ENCODE measurements around the gene RABGEF1.
A peak's percentile ranks its signal among the peaks of the same experiment; 100 is the strongest.
"Not testable (repeated sequence)": the region's sequence is repeated elsewhere in the genome, so short reads cannot be mapped to it uniquely, and the experiment has no call there.

RABGEF1 gene

DNA sequence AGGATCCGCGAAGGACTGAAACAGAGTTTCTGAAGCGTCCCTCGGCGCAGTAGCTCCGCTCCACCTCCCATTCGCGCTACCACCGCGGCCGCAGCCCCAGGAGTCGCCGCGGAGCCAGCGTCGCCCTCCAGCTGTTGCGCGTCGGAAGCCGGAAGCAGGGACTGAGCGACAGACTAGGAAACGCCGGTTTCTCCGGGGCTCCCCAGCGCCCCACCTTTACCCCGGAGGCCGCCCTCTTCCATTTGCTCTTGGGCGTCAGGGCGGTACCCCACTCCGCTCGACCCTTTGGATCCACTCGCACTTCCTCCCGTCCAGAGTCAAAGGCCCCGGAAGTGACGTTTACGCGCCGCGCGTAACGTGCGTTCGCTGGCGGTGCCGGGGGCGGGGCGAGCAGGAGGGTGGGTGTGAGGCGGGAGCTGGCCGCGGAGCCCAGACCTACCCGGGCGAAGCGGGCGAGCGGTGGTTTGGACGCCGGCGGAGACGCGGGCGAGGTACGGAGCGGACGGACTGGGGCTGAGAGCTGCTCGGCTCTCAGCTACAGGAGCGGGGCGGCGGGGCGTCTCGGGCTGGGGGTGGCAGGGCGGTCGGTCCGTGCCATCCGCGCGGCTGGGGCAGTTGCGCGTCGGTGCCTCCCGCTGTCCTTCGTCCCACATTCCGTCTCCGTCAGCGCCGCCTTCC is at the start of gene RABGEF1:
TSS of gene RABGEF1 (plus strand) at position 432 of the 678 bp plus-strand sequence. CDS start 31,167 bp downstream, outside the sequence.
- peak; percentile 71 for DNase-seq

DNA sequence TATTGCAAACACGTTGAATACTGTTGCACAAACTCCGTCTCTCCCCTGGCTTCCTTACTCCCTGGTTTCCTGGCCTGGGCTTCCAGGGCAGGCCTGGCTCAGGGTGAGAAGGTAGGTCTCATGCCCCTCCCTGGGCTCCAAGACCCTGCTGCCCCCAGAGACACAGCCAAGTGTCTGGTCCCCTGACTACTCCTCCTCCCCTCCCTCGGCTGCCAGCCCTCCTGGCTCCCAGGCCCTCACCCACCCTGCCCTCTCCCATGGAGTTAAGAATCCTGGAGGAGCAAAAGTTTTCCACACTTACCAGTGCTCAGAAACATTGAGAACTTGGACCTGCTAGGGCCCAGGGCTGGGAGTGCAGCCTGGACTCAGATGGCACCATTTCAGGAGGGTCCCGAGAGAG is 47.2 kb upstream of the RABGEF1 start:
- no peak for DNase-seq

DNA sequence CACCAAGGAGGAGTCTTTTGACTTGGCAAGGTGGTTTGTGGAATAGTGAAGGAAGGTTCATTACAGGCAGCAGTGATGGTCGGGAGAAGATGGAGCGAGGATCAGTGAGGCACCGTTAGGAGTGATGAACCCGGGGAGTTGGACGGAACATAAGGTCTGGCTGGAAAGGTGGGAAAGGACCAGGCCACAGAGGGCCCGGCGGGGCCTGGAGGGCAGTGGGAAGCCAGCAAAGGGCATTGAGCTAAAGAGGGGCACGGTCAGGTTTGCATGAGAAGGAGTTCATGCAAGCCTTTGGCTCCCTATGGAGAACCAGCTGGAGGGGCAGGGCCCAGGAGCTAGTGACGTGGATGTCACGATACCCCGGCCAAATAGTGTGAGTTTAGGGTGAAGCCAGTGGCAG is 46.2 kb upstream of the RABGEF1 start:
- no peak for DNase-seq

DNA sequence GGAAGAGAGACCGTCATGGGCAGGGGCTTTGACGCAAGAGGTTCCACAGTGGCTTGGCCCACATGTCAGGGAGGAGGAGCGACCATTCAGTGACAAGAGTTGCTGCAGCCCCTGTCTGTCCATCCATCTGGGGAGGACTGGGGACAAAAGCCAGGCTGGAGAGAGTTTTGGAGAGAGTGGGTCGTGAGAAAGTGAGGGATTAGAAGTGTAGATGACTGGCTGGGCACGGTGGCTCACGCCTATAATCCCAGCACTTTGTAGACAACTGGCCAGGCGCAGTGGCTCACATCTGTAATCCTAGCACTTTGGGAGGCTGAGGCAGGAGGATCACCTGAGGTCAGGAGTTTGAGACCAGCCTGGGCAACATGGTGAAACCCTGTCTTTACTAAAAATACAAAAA is 45.1 kb upstream of the RABGEF1 start:
- not testable (repeated sequence) for DNase-seq

DNA sequence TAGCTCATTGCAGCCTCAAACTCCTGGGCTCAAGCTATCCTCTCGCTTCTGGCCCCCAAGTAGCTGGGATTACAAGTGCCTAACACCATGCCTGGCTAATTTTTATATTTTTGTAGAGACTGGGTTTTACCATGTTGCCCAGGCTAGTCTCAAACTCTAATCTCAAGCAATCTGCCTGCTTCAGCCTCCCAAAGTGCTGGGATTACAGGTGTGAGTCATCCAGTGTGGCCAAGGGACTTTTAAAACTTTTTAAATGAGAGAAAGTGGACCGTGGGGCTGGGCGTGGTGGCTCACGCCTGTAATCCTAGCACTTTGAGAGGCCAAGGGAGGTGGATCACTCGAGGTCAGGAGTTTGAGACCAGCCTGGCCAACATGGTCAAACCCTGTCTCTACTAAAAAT is 44.4 kb upstream of the RABGEF1 start:
- not testable (repeated sequence) for DNase-seq

DNA sequence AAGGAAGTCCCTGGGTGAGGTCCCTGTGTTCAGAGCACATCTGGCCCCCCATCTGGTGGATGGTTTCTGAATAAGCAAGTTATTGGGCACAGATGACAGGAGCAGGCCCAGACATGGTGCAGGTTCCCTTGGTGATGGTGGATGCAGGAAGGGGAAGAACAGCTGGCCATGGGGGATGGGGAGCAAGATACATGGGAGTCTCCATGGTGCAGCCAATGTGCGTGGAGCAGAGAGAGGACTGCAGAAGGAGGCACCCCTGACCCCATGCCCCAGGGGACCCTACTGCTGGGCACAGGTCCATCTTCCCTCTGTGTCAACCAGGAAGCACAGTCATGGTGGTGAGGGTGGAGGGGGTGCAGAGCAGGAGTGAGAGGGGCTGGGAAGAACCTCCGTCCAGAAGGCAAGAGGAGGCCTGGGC is 43.8 kb upstream of the RABGEF1 start:
- DNase-seq, result no peak

DNA sequence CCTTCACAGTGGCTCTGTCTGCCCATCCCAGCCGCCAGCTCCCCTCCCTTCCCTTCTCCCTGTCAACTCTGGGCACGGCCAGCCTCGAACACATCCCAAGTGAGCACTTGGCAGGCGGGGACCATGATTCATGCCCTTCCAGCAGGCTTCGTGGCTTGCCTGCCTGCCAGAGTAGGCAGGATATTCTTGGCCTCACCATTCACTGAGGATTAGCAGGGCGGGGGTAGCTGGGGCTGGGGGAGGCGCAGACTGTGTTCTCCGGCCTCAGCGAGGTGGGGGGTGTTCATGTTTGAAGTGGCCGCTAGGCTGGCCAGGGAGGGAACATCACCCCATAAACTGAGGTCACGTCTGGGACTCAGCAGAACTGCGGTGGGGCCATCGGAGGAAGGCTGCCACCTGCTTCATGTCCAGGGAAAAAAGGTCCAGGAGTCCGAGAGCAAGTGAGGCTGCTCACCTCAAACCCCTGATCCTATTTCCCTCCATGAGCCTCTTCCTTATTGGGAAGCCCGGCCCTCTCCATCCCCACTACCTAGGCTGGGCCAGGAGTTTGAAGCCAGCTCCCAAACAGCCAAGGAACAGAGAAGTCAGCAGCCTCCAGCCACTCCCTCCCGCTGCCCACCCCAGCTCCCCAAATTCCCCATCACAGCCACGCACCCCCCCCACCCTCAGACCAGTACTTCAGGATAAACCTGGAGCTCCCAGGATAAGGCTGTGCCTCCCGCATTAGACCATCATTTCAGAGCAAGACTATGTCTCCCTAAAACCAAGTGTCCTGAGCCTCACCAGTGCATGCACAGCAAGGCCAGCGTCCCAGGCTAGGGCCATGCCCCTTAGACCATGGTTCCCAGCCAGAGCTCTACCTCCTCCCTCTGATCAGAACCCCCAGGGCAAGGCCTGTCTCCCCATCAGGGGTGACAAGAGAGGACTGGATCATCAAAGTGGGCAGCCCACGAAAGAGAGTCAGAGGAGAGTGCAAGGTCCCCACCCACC is 42.8 kb upstream of the RABGEF1 start:
- DNase-seq, result no peak

DNA sequence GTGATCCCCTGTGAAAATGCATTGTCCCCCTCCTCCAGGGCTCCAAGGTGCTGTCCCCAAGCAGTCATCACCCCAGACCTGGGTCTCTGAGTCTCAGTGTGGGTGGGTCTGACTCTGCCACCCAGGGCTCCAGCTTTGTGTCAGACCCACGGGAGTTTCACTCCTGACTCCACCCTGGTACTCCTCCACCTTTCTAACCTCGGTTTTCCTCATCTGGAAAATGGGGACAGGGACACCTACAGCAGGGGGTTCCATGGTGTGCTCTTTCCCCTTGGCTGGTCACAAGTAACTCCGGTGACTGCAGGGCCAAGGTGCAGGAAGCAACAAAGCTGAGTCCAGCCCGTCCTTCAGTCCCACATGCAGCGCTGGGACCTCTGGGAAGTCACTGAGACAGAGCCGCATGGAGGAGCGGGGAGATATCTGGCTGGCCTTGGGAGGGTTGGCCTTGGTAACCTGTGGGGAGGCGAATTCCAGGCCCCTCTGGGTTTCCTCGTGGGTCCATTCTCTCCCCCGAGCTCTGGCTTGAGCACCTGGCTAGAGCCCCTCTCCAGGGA is 41.8 kb upstream of the RABGEF1 start:
- DNase-seq, result no peak

DNA sequence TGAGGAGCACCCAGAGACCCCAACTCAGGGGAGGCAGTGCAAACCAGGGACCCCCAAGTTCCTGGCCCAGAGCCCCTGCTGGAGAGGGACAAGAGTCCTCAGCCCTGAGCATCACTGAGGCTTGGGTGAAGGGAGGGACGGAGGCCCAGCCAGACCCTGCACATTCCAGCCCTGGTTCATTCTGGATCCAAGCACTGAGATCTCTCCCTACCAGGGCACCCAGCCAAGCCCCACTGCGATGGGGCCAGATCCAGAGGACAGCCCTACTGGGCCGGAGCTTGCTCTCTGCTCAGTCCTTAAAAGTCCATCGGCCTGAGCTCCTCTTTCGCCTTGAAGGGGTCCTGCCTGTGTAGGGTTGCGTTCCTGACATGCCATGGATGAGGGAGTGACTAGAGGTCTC is 40.5 kb upstream of the RABGEF1 start:
- no peak for DNase-seq

DNA sequence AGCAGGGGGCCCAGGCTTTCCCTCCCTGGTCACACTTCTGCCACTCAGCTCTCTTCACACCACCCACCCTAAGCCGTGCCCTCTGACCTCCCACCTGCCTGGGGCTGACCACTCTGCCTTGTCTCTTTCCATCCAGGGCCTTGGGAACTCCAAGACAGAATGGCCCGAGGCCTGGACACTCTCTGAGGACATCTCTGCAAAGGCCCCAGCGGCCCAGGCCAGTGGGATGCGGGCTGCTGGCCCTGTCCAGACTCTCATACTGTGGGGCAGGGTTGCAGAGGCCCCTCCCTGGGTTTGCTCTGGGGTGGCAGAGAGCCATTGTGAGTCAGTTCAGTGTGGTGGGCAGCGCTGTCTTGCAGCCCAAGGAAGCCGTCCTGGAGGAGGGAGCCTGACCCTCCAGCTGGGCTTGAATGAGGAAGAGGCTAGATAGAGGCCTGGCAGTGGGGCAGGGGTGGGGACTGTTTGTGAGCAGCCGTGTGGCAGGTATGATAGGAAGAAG is 39.9 kb upstream of the RABGEF1 start:
- no peak for DNase-seq

DNA sequence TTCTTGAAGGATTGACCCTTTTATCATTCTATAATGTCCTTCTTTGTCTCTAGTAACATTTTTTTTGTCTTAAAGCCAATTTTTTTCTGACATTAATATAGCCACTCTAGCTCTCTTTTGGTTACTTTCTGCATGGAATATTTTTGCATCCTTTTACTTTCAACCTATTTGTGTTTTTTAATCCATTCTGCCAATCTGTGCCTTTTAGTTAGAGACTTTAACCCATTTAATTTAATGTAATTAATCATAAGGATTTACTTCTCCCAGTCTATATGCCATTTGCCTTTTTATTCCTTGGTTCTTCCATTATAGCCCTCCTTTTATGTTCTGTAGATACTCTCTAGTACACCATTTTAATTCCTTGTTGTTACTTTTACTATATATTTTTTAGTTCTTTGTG is 32.7 kb upstream of the RABGEF1 start:
- no peak for DNase-seq

DNA sequence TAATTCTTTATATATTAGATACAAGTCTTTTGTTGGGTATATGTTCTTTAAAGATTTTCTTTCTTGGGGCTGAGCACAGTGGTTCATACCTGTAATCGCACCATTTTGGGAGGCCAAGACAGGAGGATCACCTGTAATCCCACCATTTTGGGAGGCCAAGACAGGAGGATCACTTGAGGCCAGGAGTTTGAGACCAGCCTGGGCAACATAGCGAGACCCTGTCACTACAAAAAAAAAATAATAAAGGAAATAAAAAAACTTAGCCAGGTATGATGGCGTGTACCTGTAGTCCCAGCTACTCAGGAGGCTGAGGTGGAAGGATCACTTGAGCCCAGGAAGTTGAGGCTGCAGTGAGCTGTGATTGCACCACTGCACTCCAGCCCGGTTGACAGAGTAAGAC is 29.8 kb upstream of the RABGEF1 start:
- DNase-seq, result not testable (repeated sequence)

DNA sequence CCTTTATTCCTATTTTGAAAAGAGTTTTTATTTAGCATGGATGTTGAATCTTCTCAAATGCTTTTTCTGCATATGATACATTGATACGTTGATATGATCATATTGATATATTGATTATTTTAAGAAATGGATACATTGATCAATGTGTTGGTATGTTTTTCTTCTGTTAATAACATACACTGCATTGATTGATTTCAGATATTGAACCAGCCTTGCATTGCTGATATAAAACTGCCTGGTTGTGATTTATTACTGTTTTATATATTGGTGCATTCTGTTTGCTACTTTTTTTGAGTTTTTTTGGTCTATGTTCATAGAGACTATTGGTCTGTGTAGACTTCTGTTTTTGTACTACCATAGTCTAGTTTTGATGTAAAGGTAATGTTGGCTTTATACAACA is 26.8 kb upstream of the RABGEF1 start:
- DNase-seq, result no peak

DNA sequence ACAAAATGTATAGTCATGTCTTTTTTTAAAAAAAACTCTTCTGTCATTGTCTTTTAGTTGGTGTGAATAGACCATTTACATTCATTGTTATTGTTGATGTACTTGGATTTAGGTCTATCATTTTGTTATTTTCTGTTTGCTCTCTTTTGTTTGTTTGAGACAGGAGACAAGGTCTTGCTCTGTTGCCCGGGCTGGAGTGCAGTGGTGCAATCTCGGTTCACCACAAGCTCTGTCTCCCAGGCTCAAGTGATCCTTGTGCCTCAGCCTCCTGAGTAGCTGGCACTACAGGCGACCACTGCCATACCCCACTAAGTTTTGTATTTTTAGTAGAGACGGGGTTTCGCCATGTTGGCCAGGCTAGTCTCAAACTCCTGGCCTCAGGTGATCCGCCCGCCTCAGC is 23.9 kb upstream of the RABGEF1 start:
- DNase-seq, result not testable (repeated sequence)

DNA sequence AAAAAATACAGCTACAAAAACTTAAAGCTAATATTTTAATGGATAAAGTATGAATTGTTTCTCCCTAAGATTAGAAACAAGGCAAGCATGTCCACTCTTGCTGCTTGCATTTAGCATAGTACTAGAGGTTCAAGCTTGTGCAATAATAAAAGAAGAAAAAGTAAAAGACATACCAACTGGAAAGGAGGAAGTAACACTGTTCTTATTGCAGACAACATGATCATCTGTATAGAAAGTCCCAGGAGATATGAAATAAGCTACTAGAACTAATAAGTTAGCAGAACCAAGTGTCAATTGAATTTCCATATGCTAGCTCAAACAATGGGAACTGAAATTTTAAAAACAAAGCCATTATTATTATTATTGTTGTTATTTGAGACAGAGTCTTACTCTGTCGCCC is 20.0 kb upstream of the RABGEF1 start:
- no peak for DNase-seq

DNA sequence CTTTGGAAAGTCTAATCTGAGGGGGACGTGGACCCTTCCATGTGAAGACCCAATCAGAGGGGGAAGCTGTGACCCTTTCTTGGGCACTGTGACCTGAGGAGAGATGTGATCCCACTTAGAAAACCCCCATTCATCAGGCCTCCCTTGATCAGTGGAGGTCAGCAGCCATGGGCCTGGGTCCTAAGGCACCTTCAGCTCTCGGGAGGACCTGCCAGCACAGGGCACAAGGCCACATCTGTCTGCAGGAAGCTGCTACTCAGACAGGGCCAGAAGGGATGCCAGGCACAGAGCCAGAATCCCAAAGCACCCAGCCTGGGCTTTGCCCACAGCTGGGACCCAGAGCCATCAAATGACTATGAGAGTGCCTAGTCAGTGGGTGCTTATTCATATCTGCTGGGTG is 14.7 kb upstream of the RABGEF1 start:
- no peak for DNase-seq

DNA sequence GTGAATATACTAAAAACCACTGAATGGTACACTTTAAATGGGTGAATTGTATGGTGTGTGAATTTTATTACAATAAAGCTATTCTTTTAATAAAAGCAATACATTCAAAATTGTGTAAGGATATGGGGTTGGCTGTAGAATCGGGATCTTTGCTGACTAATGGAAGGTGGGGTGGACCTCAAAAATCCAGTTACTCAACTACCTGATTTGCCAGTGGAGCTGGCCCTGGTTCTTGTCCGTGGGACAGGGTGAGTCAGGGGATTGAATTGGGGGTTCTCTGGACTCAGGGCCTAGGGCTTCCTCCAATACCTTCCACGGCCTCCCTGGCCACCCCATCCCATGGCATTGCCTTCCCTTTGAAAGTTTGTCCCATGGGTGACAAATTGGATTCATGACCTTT is 13.5 kb upstream of the RABGEF1 start:
- DNase-seq, result no peak

DNA sequence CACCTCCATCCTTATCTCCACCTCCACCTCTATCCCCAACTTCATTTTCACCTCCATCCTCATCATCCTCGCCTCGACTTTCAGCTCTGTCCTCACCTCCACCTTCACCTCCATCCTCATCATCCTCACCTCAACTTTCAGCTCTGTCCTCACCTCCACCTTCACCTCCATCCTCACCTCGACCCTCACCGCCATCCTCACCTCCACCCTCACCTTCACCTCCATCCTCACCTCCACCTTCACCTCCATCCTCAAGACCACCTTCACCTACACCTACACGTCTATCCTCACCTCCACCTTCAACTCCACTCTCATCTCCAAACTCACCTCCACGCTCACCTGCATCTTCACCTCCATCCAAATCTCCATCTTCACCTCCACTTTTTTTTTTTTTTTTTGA is 12.0 kb upstream of the RABGEF1 start:
- DNase-seq, result no peak

DNA sequence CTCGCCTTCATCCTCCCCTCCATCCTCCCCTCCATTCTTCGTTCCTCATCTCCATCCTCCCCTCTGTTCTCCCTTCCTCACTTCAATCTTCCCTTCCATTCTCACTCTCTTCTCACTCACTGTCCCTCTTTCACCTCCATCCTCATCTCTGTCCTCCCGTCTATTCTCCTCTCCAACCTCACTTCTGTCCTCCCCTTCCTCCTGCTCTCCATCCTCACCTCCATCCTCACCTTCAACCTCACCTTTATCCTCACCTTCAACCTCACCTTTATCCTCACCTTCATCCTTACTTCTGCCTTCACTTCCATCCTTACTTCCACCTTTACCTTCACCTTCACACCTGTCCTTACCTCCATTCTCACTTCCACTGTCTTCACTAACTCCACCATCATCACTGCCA is 11.3 kb upstream of the RABGEF1 start:
- no peak for DNase-seq

DNA sequence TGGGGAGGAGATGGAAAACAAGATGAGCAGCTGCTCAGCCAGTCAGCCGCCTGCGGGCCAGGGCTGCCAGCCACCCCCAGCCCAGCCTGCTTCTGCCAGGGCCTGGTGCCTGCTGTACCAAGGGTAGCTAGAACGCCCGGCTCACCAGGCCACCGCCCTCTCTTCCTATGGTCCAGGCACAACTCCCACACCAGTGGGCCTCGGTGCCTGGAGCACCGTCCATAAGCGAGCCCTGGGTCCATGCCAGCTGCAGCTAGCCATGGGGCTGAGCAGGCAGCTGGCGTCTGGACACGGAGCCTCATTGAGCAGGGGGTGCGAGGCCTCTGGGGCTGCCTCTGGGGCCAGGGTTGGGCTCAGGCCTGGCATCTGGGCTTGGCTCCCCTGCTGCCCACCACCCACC is 8.5 kb upstream of the RABGEF1 start:
- no peak for DNase-seq

DNA sequence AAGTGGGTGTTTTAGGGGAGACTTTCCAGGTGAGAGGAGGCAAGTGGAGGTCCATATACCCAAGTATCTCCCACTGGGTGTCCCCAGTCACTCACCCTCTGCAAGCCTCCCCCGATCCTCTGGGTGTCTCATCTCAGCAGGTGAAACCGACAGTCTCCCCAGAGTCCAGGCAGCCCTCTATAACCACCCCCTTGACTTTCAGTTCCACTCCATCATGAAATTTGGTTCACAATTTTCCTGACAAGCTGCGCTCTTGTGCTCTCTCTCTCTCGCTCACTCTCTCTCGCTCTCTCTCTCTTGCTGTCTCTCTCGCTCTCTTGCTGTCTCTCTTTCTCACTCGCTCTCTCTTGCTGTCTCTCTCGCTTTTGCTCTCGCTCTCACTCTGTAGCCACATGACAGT is 8.1 kb upstream of the RABGEF1 start:
- no peak for DNase-seq

DNA sequence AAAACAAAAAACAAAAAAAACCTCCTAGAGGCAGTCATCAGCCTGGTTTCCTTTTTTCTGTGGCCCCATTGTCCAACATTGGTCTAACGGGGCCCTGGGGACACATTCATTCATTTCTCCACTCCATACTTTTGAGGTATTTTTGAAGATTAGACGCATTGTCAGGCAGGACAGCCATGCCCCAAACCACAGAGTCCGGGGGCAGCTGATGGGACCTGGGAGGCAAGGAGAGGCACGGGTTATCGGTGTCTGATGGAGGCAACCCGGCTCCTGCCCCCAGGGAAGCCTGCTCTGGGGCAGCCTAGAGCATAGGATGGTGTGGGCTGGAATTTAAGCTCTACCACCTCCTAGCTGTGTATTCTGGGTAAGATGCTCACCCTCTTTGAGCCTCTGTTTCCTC is 6.5 kb upstream of the RABGEF1 start:
- DNase-seq, result no peak

DNA sequence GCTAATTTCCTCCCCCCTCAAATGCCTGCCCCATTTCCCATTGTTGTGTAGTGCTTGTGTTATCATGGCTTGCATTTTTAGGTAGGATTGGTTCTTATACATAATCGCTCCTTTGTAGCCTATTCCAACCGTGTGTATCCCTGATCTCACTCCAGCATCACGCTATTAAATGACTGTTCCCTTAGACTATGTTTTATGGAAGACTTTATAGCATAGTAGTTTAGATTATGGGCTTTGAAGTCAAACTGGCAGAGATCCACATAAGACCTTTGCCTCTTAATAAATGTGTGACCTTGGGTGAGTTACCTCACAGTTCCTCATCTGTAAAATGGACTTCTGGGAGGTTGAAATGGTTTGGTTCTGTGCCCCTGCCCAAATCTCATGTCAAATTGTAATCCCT is 5.4 kb upstream of the RABGEF1 start:
- no peak for DNase-seq

DNA sequence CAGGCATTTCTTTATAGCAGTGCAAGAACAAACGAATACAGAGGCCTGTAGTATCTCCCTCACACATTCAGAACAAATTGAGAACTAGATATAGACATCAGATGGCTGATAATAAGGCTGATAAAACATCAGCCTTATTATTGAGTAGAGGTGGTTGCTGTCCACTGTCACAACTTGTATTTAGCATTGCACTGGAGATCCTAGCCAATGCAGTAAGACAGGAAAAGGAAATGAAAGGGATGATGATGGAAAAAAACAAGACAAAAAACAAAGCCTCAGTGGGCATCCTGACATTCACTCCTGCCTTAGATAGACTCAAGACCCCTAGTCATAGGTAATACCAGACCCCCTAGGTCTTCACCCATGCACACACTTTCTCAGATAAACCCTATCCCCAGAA is 4.7 kb upstream of the RABGEF1 start:
- no peak for DNase-seq

Data from NCI-H748 treated with DMSO at 0.1 percent for 48 hours (cell line).